HepG2 (cell line): ENCODE results near the gene SCGB1C2. TPM values are rescaled to one million over a fixed set of nuclear protein-coding genes. Genes with fewer than 3 reads are reported as not detected.
A peak's percentile ranks its signal among the peaks of the same experiment; 100 is the strongest.

ENCODE experiments used
- ATAC-seq: fragments of 200-7000 bp; cut with Tn5 transposase; 3 replicates; pipeline ENCODE4 v1.9.1; 2020; ENCODE audit warnings: mild to moderate bottlenecking, moderate library complexity
- BruUV-seq: library from RNA; stranded (reverse); fragments of 400-500 nt; replicated peaks from 2 replicates; lab custom pipeline; 2021; lab: Mats Ljungman, UMichigan
- CTCF ChIA-PET: fragments of 300-600 bp; formaldehyde crosslinking; extraction: SDS; loops from one replicate; lab custom pipeline; 2021; ENCODE audit warnings: low total read pairs, inconsistent platforms, low intra/inter-chr PET ratio; lab: Yijun Ruan, JAX
- POLR2A ChIA-PET: fragments of 350-600 bp; sonication (Branson Sonifier 250); formaldehyde crosslinking; loops from one replicate; lab custom pipeline; 2020; ENCODE audit warnings: antibody characterized with exemption, inconsistent platforms; lab: Yijun Ruan, JAX
- DNase-seq: peaks from one replicate; pipeline ENCODE4 v3.0.0-alpha.2; 2015; ENCODE audit warnings: low spot score
- FAIRE-seq: peaks from 3 replicates; lab custom pipeline; 2011; peaks lifted over from hg19 to GRCh38; lab: Jason Lieb, UNC
- H2AFZ ChIP-seq: one replicate; pipeline ENCODE4 v1.6.1; 2011; ENCODE audit warnings: low read length, inconsistent platforms
- H3K27ac ChIP-seq: fragments of 300-600 bp; 3 replicates; pipeline ENCODE4 v1.8.0; 2011; ENCODE audit warnings: mixed run types, mild to moderate bottlenecking, mixed read lengths, low read length, inconsistent platforms; ENCODE audit not compliant: insufficient read depth; ENCODE audit errors: extremely low read length
- H3K27me3 ChIP-seq, 2 experiments: fragments of 200-600 bp in 1 of 2; 2 replicates in 1 of 2; 3 replicates in 1 of 2; pipeline versions ENCODE4 v1.6.0 to v1.8.0; 2011; ENCODE audit warnings: low read length in 2 of 2, mild to moderate bottlenecking in 2 of 2, moderate library complexity in 2 of 2, inconsistent platforms in 1 of 2; ENCODE audit not compliant: insufficient read depth in 2 of 2, control insufficient read depth in 1 of 2
- H3K36me3 ChIP-seq, 2 experiments: fragments of 200-600 bp in 1 of 2; replicated peaks in 1 of 2; 2 replicates in 1 of 2; 3 replicates in 1 of 2; pipeline versions ENCODE4 v1.5.1 to v1.8.0; 2011; ENCODE audit warnings: low read length in 2 of 2, inconsistent platforms in 1 of 2; ENCODE audit not compliant: insufficient read depth in 2 of 2, control insufficient read depth in 1 of 2
- H3K4me1 ChIP-seq: 2 replicates; pipeline ENCODE4 v1.5.1; 2012; ENCODE audit warnings: low read length, inconsistent platforms; ENCODE audit not compliant: insufficient read depth
- H3K4me2 ChIP-seq: 2 replicates; pipeline ENCODE4 v1.6.0; 2011; ENCODE audit warnings: low read depth, low read length, inconsistent platforms
- H3K4me3 ChIP-seq, 3 experiments: fragments of 200-600 bp in 1 of 3; sonication (generic), shearing (Covaris generic) in 1 of 3; replicated peaks in 1 of 3; 2 replicates each; pipeline ENCODE4 v1.5.1; 2011 to 2016; ENCODE audit warnings: low read length in 3 of 3, inconsistent platforms in 2 of 3, low read depth in 2 of 3, mild to moderate bottlenecking in 2 of 3, control low read depth in 1 of 3, mixed read lengths in 1 of 3; ENCODE audit not compliant: insufficient read depth in 1 of 3
- H3K79me2 ChIP-seq: one replicate; pipeline ENCODE4 v1.6.1; 2011; ENCODE audit warnings: low read length, inconsistent platforms; ENCODE audit not compliant: insufficient read depth
- H3K9ac ChIP-seq: 2 replicates; pipeline ENCODE4 v1.6.0; 2011; ENCODE audit warnings: mild to moderate bottlenecking, low read depth, low read length, inconsistent platforms; ENCODE audit not compliant: insufficient read depth
- H3K9me3 ChIP-seq: 2 replicates; pipeline ENCODE4 v1.5.1; 2012; ENCODE audit warnings: mild to moderate bottlenecking, low read length
- H4K20me1 ChIP-seq: 2 replicates; pipeline ENCODE4 v1.6.0; 2011; ENCODE audit warnings: inconsistent platforms, mild to moderate bottlenecking, low read length, moderate library complexity; ENCODE audit not compliant: insufficient read depth
- ARID5B ChIP-seq: IDR thresholded peaks from 2 replicates; pipeline ENCODE4 v1.4.0; 2020; ENCODE audit warnings: mild to moderate bottlenecking, missing genetic modification reagents
- EEA1 ChIP-seq: sonication (generic); formaldehyde crosslinking; IDR thresholded peaks from 2 replicates; pipeline ENCODE4 v1.5.1; 2020; ENCODE audit warnings: mild to moderate bottlenecking, missing genetic modification reagents, borderline replicate concordance
- FOXM1 ChIP-seq: sonication (generic); formaldehyde crosslinking; IDR thresholded peaks from 2 replicates; pipeline ENCODE4 v1.5.0; 2020; ENCODE audit warnings: missing genetic modification reagents
- IKZF5 ChIP-seq: IDR thresholded peaks from 2 replicates; pipeline ENCODE4 v1.6.1; 2018; ENCODE audit warnings: missing genetic modification reagents, mild to moderate bottlenecking, missing compliant biosample characterization
- MIER2 ChIP-seq: IDR thresholded peaks from 2 replicates; pipeline ENCODE4 v1.6.1; 2016; ENCODE audit warnings: missing biosample characterization, missing genetic modification reagents
- MXI1 ChIP-seq: IDR thresholded peaks from 3 replicates; pipeline ENCODE4 v1.6.1; 2012; ENCODE audit warnings: low read depth, low read length, inconsistent platforms, borderline replicate concordance
- NFE2 ChIP-seq: sonication (generic); formaldehyde crosslinking; IDR thresholded peaks from 2 replicates; pipeline ENCODE4 v1.4.0; 2020; ENCODE audit warnings: missing genetic modification reagents
- NFIB ChIP-seq: sonication (generic); formaldehyde crosslinking; IDR thresholded peaks from 2 replicates; pipeline ENCODE4 v1.9.0; 2021; ENCODE audit warnings: missing genetic modification reagents, mild to moderate bottlenecking, borderline replicate concordance
- TEAD2 ChIP-seq: sonication (generic); formaldehyde crosslinking; IDR thresholded peaks from 2 replicates; pipeline ENCODE4 v1.9.0; 2021; ENCODE audit warnings: missing genetic modification reagents
- ZFP36 ChIP-seq: fragments of 150-350 bp; IDR thresholded peaks from 2 replicates; pipeline ENCODE4 v1.6.1; 2018; ENCODE audit warnings: borderline replicate concordance, low read length, low read depth; ENCODE audit not compliant: partially characterized antibody
- ZFY ChIP-seq: sonication (generic); formaldehyde crosslinking; IDR thresholded peaks from 2 replicates; pipeline ENCODE4 v1.4.0; 2020; ENCODE audit warnings: missing genetic modification reagents
- ZHX1 ChIP-seq: sonication (generic); formaldehyde crosslinking; IDR thresholded peaks from 2 replicates; pipeline ENCODE4 v1.8.1; 2022; ENCODE audit warnings: low read depth, mild to moderate bottlenecking, missing genetic modification reagents
- ZKSCAN1 ChIP-seq: fragments of 150-350 bp; IDR thresholded peaks from 2 replicates; pipeline ENCODE4 v1.6.1; 2014; ENCODE audit warnings: low read length
- ZNF33B ChIP-seq: sonication (generic); formaldehyde crosslinking; IDR thresholded peaks from 2 replicates; pipeline ENCODE4 v1.5.1; 2020; ENCODE audit warnings: mild to moderate bottlenecking, missing genetic modification reagents
- ZNF446 ChIP-seq: sonication (generic); formaldehyde crosslinking; IDR thresholded peaks from 2 replicates; pipeline ENCODE4 v1.5.0; 2020; ENCODE audit warnings: mild to moderate bottlenecking, missing genetic modification reagents
- ZNF543 ChIP-seq: sonication (generic); formaldehyde crosslinking; IDR thresholded peaks from 2 replicates; pipeline ENCODE4 v1.4.0; 2020; ENCODE audit warnings: mild to moderate bottlenecking, missing genetic modification reagents
- ZNF747 ChIP-seq: sonication (generic); formaldehyde crosslinking; IDR thresholded peaks from 2 replicates; pipeline ENCODE4 v1.8.1; 2023; ENCODE audit warnings: missing genetic modification reagents, mild to moderate bottlenecking, borderline replicate concordance
- ZSCAN12 ChIP-seq: sonication (generic); formaldehyde crosslinking; IDR thresholded peaks from 2 replicates; pipeline ENCODE4 v1.9.0; 2021; ENCODE audit warnings: mild to moderate bottlenecking, missing genetic modification reagents
- WGBS: methylation state at CpG from one replicate; pipeline ENCODE4 v1.1.6; 2017; ENCODE audit warnings: low lambda C conversion rate; 5-methylcytosine and 5-hydroxymethylcytosine counted together
- in situ Hi-C: cut with HindIII; loops from 2 replicates; pipeline ENCODE4 v1.10.0; 2017; ENCODE audit warnings: low pct_unique_long_range_greater_than_20kb; ENCODE audit not compliant: extremely low pct_ligation_motif_present
- intact Hi-C: fragments of 100-400 bp; cut with micrococcal nuclease; formaldehyde crosslinking; loops from one replicate; pipeline ENCODE4 v1.10.0; 2022; ENCODE audit not compliant: unreplicated experiment
- polyA plus RNA-seq, 8 experiments: library from polyadenylated mRNA; depleted of rRNA in 3 of 8; stranded (reverse) in 7 of 8; unstranded in 1 of 8; fragments of >200 nt; fragmentation: Illumina TruSeq in 4 of 8; extraction: Trizol in 4 of 8; gene quantifications; 2 replicates each; pipeline versions ENCODE4 v1.2.1 to v1.2.3, GENCODE V29; 2011 to 2016; ENCODE audit warnings: low read depth in 4 of 8, missing spikeins in 1 of 8, mixed read lengths in 1 of 8; ENCODE audit not compliant: insufficient read depth in 1 of 8
- total RNA-seq, 5 experiments: library from RNA; depleted of rRNA; stranded (reverse); fragments of >200 nt; fragmentation: Illumina TruSeq; extraction: Trizol; gene quantifications; 2 replicates each; pipeline ENCODE4 v1.2.3, GENCODE V29; 2016; ENCODE audit warnings: low read depth in 1 of 5

SCGB1C2 gene
- total and polyA plus RNA-seq, 2 of the 13 experiments (the other 11 are each of a cell fraction or from before 2014, with no cell fraction given): not detected

GRCh38 chr17:143785-144281, 6.5 kb downstream of the SCGB1C2 start:
- H3K4me1 ChIP-seq: peaks cover 23% of the 10 kb centered on the region
- H3K27me3 ChIP-seq: peaks cover 2 to 30% of the 10 kb centered on the region in 2 experiments; a peak in 3 of 5 replicates
- CTCF ChIA-PET: interaction anchor here (1.1 to 3.5 kb wide), 4 partner anchors 20 to 557 kb away, joined by 3 to 40 read pairs (median 10); no protein-coding TSS in a partner anchor
- H3K9ac ChIP-seq: no peak overlapping the region
- peak; percentile 48 for DNase-seq
- POLR2A ChIA-PET: no interaction called here
- no peak overlapping the region; a peak in 1 of 6 replicates for H3K4me3 ChIP-seq
- H4K20me1 ChIP-seq: no peaks in the 10 kb centered on the region; the same call in 1 of the 2 replicates
- no peaks in the 10 kb centered on the region for H3K9me3 ChIP-seq
- no peak for FAIRE-seq
- 5% methylated on average over 13 of the region's 44 CpGs for WGBS
- H2AFZ ChIP-seq: no peak overlapping the region
- in situ Hi-C loops (no loop called here), intact Hi-C loops (loop anchor here (2.0 kb wide), 1 partner anchor 19 kb away; no protein-coding TSS in a partner anchor)
- no TSS peak for BruUV-seq
- H3K79me2 ChIP-seq: no peaks in the 10 kb centered on the region
- H3K4me2 ChIP-seq: peak overlapping the region; percentile 47; the same call in 1 of the 2 replicates
- no peaks in the 10 kb centered on the region for H3K36me3 ChIP-seq
- no peak overlapping the region for H3K27ac ChIP-seq
- ATAC-seq: peak; percentile 72
- TF ChIP-seq ZKSCAN1: no peak
- TF ChIP-seq MIER2 (CRISPR knock-in tag): no peak
- TF ChIP-seq TEAD2: no peak
- TF ChIP-seq ZNF747 (CRISPR knock-in tag): no peak
- TF ChIP-seq IKZF5: peak; percentile 55; the same call in 1 of the 2 replicates
- no peak for TF ChIP-seq NFE2 (CRISPR knock-in tag)
- no peak for TF ChIP-seq FOXM1 (CRISPR knock-in tag)
- TF ChIP-seq ZFY (CRISPR knock-in tag): peak; percentile 14; the same call in 1 of the 2 replicates
- no peak for TF ChIP-seq ZSCAN12 (CRISPR knock-in tag)
- TF ChIP-seq ZNF33B (CRISPR knock-in tag): 0 out of 2 replicates have a peak, but pooled peaks have one; percentile 19
- TF ChIP-seq ZNF543: no peak
- TF ChIP-seq ARID5B (CRISPR knock-in tag): peak; percentile 41; the same call in 1 of the 2 replicates
- TF ChIP-seq ZNF446: no peak
- no peak for TF ChIP-seq EEA1 (CRISPR knock-in tag)
- TF ChIP-seq ZHX1 (CRISPR knock-in tag): 0 out of 2 replicates have a peak, but pooled peaks have one; percentile 28
- TF ChIP-seq MXI1: no peak
- TF ChIP-seq NFIB (CRISPR knock-in tag): no peak
- TF ChIP-seq ZFP36: no peak
